GM19463 (cell line): ENCODE results near the gene HS6ST3.

ENCODE experiments used
- ATAC-seq: cut with Tn5 transposase; IDR thresholded peaks from one replicate; pipeline ENCODE4 v1.9.1; 2021; ENCODE audit warnings: mild to moderate bottlenecking, moderate library complexity; ENCODE audit not compliant: unreplicated experiment

HS6ST3 gene

DNA sequence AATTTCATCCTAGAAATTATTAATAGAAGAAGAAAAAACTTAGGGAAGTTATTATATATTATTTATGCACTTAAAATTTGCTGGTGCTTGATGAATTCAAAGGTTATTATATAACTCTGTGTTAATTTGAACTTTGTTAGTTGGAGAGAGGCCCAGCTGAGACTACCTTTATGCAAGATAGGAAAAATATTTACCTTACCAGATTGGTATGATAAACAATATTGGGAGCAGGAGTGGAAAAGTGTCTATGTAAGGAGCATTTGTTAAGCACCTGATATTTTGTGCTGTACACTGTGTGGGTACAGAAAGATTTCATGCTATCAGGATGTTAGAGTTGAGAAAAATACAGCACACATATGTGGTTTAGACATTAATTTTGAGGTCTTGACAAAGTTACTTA is 547.1 kb downstream of the HS6ST3 start:
- ATAC-seq = no peak

DNA sequence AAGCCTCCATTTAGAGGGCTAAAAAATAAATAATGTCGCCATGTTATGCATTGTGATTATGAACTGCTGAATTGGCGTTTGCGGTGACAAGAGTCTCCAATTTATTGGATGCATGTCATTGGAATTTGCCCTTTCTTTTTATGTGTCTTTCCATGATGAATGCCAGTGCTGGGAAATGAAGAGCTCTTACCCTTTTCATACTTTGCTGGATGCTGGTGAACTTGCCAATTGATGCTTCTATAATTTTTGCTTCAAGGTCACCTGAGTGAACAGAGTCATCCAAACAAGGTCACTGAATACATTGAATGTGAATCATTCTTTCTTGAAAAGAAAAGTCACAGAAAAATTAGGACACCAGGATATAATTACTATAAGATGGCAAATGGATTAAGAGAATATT is 556.2 kb downstream of the HS6ST3 start:
- no peak for ATAC-seq

DNA sequence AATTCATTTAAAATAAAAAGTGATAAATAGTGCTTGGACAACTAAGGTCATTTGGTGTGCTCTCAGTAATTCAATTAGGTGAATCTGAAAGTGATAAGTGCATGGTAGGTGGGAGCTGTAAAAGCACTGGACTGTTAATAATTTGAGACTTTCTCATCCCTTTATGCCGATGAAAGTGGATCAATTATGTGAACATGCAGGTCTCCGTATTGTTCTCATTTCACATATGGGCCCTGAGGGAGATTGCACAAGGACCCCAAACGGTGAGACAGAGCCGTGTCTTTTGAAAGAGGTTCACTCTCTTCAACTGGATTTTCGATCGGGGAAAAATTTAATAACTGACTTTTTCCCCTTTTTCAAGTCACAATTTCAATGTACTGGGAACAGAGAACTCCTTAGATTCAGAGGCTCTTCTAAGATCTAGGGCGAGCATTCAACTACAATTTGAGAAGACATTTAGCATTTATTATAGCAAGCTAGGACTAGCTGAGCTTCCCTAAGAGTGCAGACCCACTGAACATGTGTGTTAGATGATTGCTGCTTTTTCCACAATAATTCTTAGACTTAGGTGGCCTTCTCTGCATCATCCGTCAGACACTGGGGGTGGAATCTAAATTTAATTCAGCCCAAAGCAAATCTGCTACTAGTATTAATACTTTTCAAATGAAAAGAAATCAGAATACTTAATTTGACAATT is 556.8 kb downstream of the HS6ST3 start:
- no peak for ATAC-seq

DNA sequence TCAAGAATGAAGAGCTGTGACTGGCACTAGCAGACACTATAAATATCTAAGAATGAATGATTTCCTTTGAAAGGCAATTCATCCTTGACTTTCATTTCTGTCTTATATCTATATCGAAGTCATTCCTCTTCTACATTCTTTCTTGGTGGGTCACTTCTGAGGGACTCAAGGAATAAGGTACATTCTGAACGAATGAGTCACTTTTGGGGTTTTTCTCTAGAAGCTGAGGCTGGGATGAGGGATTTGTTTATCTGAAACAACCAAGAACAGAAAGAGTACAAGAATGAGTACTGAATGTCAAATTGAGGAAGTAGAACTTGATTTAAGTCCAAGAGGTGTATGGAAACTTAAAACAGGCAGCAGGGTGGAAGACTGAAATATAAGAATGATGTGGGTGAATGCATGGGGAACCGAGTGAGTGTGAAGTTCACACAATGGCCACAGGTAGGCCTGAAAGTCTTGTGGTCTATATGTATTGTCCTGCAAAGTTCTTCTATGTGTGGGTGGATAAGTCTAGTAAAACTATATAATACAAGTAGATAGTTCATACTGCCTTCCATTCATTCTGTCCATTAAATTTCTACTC is 560.5 kb downstream of the HS6ST3 start:
- ATAC-seq = peak; percentile 82

DNA sequence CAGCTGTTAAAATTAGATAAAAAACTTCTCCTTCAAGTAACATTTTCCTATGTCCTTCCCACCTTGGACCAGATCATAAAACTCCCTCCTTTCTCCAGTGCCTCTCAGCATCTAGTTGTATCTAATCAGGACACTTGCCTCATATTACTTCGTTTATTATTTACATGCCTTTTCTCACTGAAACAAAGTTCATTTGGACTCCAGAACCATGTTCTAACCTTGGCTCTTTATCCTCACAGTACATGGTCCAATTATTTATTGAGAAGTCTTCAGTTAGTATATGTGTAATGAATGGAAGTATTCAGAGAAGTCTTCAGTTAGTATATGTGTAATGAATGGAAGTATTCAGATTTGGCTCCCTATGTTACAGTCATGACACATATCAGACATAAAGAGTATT is 561.7 kb downstream of the HS6ST3 start:
- no peak for ATAC-seq

DNA sequence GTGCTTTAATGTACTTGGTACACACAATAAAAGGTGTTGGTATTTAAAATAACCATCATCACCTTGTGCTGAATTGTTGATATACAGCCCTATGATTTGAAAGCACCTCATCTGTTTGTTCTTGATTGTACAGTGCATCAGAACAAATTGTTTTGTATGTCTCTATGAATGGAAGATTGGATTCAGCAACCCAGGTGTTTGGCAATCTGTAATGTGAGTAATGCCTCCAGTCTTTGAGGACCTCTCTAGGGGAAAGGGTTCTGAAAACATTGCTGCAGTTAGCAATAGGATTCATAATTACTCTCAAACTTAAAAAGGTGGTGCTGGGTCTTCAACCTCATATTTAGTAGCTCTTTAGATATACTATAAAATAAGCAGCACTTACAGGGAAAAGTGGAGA is 562.6 kb downstream of the HS6ST3 start:
- ATAC-seq = no peak

DNA sequence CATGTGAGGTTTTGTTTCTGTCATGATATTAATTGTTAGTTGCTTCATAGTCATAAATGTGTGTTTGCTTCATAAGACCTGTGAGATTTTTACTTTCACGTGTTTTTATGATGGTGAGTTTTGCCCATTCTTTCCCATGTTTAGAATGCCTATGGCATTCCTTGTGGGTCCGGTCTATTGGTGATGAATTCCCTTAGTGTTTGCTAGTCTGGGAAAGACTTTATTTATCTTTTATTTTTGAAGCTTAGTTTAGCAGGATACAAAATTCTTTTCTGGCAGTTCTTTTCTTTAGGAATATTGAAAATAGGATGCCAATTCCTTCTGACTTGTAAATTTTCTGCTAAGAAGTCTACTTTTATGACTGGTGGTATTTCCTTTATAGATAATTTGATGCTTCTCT is 571.7 kb downstream of the HS6ST3 start:
- ATAC-seq = no peak

DNA sequence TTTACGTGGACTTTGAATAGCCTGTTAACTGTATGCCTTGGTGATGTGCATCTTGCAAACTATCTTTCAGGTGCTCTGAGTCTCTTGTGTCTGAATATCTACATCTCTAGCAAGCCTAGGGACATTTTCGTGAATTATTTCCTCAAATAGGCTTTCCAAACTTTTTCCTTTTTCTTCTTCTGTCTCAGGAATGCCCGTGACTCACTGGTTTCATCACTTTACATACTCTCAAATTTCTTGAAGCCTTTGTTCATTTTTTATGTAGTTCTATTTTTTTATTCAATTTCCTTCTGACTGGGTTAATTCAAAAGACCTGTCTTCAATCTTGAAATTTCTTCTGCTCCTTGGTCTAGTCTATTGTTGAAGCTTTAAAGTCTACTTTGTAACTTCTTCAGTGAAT is 572.1 kb downstream of the HS6ST3 start:
- ATAC-seq = no peak

DNA sequence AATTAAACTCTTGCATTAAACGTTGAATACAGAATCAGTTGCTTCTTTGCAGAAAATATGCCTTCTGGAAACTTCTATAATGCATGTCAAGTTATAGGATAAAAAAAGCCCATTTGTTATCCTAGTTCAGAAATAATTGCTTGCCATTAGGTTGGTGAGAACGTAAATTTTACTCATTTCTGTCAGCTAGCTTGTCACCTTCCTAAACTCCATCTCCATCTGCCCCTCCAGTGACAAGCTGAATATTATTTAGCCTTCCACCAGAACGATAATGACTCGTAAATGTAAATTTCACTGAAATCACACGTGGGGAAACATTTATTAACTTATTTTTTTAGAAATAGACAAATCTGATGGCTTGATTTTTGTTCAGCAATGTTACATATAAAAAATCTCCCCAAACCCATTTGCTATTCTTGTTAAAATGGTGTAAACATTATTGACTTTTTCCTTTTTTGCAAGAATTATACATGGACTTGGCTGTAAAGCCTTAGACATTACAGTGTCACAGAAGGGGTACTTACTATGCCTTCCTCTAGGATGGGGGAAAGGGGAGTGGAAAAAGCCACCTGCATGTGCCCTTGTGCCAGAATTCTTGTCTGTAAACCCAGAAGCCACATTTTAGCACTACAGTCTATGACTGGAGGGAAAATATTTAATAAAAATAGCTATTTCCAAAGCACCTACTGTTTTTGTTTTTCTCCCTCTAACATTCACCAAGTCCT is 577.5 kb downstream of the HS6ST3 start:
- ATAC-seq = no peak

DNA sequence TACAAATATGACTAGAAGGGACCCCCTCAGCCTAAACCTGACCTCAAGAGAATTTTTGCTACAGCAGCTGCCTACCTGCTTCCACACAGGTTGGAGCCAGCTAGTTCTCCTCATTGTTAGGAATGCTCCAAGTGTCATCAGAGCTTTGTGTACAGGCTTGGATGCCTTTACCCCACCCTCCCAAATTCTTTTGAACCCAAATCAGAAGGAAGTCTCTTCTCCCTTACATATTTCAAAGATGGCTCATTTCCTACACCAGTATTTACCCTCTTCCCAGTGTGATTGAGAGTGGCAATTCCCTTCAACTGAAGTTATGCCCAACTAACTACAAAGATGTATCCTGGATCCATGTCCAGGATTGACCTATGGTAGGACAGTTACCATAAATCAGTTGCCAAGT is 581.2 kb downstream of the HS6ST3 start:
- no peak for ATAC-seq

DNA sequence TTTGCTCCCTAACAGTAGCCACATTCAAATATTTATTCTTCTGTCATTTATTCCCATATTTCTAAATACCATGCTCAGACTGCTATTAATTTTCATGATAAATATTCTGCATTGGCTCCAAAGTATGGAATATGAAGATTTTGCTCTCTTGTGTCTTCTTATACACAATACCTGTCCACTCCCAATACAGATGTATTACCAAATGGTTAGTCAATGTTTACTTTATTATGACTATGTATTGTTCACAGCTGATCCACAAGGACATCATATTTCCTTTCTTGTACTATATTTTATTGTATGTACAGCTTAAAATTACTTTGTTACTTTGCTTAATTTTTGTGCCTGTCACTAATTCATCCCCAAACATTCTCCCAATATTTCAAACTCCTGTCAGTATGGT is 582.1 kb downstream of the HS6ST3 start:
- no peak for ATAC-seq

DNA sequence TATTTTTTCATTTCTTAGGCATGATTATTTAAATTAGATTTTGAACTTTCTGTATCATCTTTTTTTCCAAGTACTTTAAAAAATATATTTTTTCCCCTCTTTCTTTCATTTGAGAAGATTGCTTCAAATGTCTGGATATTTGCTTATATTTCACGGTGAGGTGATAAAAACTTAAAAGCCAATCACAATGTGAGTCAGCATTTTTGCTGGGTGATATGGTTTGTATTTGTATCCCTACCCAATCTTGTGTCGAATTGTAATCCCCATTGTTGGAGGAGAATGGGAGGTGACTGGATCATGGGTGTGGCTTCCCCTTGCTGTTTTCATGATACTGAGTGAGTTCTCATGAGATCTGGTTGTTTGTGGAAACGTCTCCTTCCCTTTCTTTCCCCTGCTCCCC is 583.9 kb downstream of the HS6ST3 start:
- ATAC-seq = no peak

DNA sequence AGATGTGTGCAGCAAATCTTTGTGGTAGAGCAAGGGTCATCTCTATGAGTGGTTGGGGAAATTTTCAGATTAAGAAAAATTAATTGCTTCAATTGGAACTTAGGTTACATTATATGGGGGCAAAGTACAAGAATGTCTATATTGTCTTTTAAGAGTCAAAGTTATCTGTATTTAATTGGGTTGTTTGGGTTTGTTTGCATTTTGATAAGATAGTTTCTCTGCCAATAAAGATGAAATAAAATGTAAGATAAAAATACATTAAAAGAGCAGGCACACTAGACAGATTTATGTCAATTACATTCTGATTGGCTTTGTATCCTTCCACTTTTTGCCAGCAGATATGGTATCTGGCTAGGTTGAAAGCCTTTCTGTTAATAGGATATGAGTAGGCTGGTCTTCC is 587.1 kb downstream of the HS6ST3 start:
- ATAC-seq = no peak

DNA sequence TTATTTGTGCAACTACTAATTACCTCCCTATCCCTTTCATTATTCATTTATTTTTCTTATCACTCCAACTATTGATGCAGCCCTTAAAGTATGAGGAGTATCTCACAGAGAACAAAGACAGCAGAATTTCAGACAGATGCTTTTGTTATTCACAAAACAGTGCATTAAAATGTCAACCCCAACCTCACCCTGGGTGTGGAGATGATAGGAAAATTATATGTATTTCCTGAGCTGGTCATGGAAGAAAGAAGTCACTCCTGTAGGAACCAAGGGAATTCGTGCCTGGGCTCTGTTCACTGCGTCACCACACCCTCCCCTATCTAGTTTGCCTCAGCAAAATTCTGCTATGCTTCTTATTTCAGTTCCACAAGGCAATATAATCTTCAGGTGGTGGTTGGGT is 588.9 kb downstream of the HS6ST3 start:
- no peak for ATAC-seq

DNA sequence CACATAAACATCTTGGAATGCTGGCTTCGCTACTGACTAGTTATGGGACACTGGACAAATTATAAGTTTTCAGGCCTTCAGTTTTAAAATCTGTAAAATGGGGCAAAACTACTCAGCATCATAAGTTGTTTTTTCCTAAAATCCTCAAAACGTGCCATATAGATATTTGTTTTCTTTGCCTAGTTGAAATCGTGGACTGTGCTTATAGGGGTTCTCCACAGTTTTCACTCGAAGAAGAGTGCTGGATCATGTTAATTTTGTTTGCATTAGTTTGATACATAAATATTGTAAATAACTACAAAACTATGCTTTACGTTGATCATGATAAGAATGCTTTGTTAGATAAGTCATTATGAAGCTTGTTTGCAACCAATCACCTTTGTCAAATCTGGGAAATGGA is 591.0 kb downstream of the HS6ST3 start:
- ATAC-seq = no peak

DNA sequence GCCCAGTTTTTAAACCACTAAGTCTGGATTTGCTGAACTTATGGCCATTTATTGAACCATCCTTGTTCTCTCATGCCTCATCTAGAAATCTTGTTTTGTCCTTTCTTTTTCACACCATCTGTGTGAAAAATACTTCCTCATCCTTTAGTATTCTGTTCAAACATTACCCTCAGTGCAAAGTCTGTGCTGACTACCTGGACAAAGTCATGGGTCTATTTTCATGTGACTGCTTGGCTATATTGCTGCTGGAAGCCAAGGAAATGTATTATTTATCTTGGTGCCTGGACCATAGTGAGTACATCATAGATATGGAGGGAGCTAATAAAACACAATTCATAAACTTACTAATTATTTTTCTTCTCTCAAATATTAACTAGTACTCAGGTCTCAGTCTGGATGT is 591.9 kb downstream of the HS6ST3 start:
- no peak for ATAC-seq

DNA sequence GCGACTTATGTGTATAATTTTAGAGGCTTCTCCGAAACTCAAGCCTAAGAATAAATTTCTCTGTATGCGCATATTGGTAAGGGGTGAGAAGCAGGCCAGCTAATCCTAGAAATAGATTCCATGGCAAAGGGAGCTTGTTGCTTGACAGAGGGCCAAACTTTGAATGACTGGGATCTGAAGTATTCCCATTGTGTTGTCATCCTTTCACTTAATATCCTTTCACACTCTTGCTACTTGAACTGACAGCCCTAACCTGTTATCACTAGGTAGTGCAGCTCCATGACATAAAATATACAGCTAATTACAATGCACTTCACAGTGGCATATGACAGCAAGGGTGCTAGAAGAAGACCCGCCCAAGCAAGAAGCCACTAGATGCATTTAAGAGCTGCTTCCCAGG is 594.6 kb downstream of the HS6ST3 start:
- no peak for ATAC-seq

DNA sequence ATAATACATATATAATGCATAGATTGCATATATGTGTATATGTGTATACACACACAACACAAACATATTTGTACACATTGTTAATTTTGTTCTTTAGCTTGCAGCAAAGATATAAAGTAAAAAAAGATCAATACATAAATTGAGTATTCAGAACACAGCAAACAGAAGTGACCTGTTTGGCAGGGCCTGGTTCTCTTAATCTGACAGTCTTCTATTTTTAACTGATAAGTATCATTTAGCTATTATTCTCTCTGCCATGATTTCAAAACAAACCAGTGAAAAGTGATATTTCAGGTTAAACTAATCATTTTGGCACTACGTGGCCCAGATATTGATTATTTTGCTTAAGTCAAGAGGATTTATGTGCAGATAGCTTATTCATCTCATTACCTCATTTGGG is 595.0 kb downstream of the HS6ST3 start:
- no peak for ATAC-seq

DNA sequence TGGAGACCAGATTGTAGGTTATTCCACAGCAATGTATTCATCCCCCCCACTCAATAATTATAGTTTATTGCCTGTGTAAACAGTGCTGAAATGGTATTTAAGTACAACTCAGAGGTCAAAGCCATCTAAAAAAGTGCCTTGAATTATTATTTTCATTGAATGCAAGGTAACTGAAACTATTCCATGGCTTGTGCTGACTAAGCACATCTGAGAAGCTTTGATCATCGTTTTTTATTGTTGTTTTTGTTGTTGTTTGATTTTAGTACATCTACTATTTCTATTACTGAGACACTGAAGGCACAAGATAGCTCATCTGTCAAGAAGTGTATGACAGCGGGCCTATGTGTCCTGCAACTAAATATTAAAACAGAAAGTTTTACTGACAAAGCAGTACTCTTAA is 596.4 kb downstream of the HS6ST3 start:
- no peak for ATAC-seq

DNA sequence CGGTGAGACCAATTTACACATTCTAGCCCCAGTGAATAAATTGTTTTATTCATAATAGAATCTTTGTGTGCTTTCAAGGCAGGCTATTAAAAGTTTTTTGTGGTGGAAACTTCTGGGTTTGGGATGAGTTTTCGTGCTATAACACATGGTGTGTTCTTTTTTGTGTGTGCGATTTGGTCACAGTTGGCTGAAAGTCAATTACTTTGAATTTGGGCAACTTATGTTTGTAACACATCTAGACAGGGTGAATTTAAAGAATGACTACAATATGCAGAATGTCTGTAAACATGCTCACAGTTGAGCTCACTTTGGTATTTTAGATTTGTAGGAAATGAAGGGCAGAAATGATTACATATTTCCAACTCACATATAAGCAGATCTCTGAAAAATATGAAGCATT is 597.3 kb downstream of the HS6ST3 start:
- ATAC-seq = no peak

DNA sequence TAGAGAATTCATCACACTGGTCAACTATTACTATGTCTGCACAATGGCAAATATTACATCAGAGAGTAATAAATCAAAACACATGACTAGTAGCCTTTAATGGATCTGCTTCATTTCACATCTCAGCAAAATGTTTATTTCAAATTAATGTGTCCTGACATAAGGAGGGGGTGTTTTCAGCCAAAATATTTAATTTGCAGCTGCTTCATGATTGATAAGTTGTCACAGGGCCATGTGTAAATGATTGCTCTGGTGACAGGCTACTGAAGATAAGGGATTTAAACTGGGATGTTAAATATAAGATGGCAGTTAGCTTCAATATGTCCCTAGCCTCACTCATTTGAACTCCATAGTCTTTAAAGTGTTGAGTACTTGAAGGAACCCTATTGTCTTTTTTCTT is 601.1 kb downstream of the HS6ST3 start:
- no peak for ATAC-seq

DNA sequence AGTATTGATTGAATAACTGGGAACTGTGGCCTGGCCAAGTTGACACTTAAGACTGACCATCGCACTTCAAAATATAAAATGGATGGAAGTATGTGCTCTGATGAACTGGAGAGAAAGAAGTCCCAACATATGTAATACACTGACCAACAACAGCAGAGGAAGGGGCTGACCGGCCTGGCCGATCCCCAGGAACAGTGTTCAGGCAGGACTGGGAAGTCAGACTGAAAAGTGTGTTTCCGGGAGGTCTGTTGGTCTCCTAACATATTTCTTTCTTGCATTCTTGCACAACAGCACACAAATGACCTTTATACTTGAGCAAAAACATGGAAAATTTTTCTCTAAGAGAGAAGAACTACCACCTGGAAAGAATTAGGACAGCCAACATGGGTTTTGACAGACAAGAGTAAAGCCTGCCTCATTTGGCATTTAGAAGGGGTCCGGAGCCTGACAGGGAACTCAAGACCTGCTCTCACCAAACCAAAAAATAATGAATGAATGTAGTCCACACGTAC is 606.5 kb downstream of the HS6ST3 start:
- no peak for ATAC-seq
